ENCODE results near the gene IQUB.

- TF ChIP-seq, protein P1, sequence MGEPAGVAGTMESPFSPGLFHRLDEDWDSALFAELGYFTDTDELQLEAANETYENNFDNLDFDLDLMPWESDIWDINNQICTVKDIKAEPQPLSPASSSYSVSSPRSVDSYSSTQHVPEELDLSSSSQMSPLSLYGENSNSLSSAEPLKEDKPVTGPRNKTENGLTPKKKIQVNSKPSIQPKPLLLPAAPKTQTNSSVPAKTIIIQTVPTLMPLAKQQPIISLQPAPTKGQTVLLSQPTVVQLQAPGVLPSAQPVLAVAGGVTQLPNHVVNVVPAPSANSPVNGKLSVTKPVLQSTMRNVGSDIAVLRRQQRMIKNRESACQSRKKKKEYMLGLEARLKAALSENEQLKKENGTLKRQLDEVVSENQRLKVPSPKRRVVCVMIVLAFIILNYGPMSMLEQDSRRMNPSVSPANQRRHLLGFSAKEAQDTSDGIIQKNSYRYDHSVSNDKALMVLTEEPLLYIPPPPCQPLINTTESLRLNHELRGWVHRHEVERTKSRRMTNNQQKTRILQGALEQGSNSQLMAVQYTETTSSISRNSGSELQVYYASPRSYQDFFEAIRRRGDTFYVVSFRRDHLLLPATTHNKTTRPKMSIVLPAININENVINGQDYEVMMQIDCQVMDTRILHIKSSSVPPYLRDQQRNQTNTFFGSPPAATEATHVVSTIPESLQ (CRISPR knock-in tag; IDR thresholded peaks at IDR 0.05), result no peak
- TF ChIP-seq, protein P2, sequence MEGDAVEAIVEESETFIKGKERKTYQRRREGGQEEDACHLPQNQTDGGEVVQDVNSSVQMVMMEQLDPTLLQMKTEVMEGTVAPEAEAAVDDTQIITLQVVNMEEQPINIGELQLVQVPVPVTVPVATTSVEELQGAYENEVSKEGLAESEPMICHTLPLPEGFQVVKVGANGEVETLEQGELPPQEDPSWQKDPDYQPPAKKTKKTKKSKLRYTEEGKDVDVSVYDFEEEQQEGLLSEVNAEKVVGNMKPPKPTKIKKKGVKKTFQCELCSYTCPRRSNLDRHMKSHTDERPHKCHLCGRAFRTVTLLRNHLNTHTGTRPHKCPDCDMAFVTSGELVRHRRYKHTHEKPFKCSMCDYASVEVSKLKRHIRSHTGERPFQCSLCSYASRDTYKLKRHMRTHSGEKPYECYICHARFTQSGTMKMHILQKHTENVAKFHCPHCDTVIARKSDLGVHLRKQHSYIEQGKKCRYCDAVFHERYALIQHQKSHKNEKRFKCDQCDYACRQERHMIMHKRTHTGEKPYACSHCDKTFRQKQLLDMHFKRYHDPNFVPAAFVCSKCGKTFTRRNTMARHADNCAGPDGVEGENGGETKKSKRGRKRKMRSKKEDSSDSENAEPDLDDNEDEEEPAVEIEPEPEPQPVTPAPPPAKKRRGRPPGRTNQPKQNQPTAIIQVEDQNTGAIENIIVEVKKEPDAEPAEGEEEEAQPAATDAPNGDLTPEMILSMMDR (IDR thresholded peaks at IDR 0.05), result no peak
- TF ChIP-seq SMAD3 (CRISPR knock-in tag; IDR thresholded peaks at IDR 0.05; ENCODE audit: borderline replicate concordance), result no peak
- no peak for TF ChIP-seq NR3C1 (CRISPR knock-in tag; conservative IDR thresholded peaks at IDR 0.05; ENCODE audit: low read depth)
- TF ChIP-seq ZNF512 (CRISPR knock-in tag; IDR thresholded peaks at IDR 0.05; ENCODE audit: borderline replicate concordance), result no peak
- no peak for TF ChIP-seq CREM (CRISPR knock-in tag; IDR thresholded peaks at IDR 0.05)
- no peak for TF ChIP-seq PREB (CRISPR knock-in tag; IDR thresholded peaks at IDR 0.05; ENCODE audit: borderline replicate concordance)
- TF ChIP-seq SP1 (CRISPR knock-in tag; conservative IDR thresholded peaks at IDR 0.05), result no peak
- TF ChIP-seq MAX (CRISPR knock-in tag; IDR thresholded peaks at IDR 0.05), result no peak
- TF ChIP-seq NR2C2 (CRISPR knock-in tag; IDR thresholded peaks at IDR 0.05), result no peak
Observed at GRCh38 chr7:123410273-123410904, 124.0 kb downstream of the IQUB start.
